ENCODE data around the gene TRIM40.

Gene TRIM40

GRCh38 chr6:30144811-30145210 is 8.9 kb downstream of the TRIM40 start:
- H3K27me3 ChIP-seq (replicated peaks): peaks cover 6% of the 10 kb centered on the region

DNA sequence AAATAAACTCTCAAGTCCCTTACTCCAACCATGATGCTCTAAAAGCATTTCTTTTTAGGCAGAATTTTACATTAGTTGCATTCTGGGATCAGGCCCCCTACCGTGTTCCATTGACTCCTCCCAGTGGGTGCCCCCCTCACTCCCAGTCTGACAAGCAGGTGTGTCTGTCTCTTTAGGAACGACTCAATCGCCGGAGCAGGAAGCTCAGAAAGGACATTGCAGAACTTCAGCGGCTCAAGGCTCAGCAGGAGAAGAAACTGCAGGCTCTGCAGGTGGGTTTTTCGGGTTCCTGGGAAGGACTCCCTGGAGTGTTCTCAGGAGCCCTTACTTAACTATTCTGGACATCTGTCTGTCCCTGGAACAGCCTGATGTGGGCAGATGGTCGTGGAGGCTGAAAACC is 9.9 kb downstream of the TRIM40 start:
- Histone ChIP-seq H3K4me3 (ENCODE audit: low read depth, low read length) (no peak overlapping the region), H3K27me3 (replicated peaks) (peaks cover 6% of the 10 kb centered on the region), H3K36me3 (replicated peaks) (no peaks in the 10 kb centered on the region), H3K27ac (no peak overlapping the region)
- no peak for TF ChIP-seq CTCF (IDR thresholded peaks at IDR 0.05; ENCODE audit: low read depth, low read length, missing control alignments)
- no peak for DNase-seq
- in situ Hi-C loops (cut with HindIII; ENCODE audit: low pct_ligation_motif_present, low sequenced_read_pairs): no loop called here

More at GRCh38 chr6:30144811-30145210, 8.9 kb downstream of the TRIM40 start:
- H3K4me3 ChIP-seq (ENCODE audit: low read depth, low read length): no peak overlapping the region
- DNase-seq: no peak
- no peaks in the 10 kb centered on the region for H3K36me3 ChIP-seq (replicated peaks)
- in situ Hi-C loops (cut with HindIII; ENCODE audit: low pct_ligation_motif_present, low sequenced_read_pairs): no loop called here
- TF ChIP-seq CTCF (IDR thresholded peaks at IDR 0.05; ENCODE audit: low read depth, low read length, missing control alignments): no peak
- no peak overlapping the region for H3K27ac ChIP-seq

DNA sequence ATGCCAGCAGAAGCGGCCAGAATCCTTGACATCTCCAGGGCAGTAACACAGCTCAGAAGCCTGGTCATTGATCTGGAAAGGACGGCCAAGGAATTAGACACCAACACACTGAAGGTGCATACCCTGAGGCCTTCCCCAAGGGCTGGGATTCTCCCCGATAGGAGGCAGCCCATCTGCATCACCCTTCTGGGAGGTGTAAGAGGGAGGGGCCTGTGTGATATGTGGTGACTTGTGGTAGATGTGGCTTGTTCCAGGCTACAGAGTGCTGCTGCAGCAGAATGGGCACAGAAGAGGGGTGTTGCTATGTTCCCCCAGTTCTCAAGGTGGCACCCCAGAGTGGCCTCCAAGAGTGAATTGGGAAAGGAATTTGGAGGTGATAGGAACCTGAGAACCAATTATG is 11.2 kb downstream of the TRIM40 start:
- in situ Hi-C loops (cut with HindIII; ENCODE audit: low pct_ligation_motif_present, low sequenced_read_pairs): no loop called here
- Histone ChIP-seq H3K4me3 (ENCODE audit: low read depth, low read length) (no peak overlapping the region), H3K27me3 (replicated peaks) (peaks cover 6% of the 10 kb centered on the region), H3K36me3 (replicated peaks) (no peaks in the 10 kb centered on the region), H3K27ac (no peak overlapping the region)
- no peak for TF ChIP-seq CTCF (IDR thresholded peaks at IDR 0.05; ENCODE audit: low read depth, low read length, missing control alignments)
- no peak for DNase-seq

GRCh38 chr6:30149234-30149633 is 13.3 kb downstream of the TRIM40 start:
- in situ Hi-C loops (cut with HindIII; ENCODE audit: low pct_ligation_motif_present, low sequenced_read_pairs): no loop called here
- no peak for DNase-seq
- peaks cover 6% of the 10 kb centered on the region for H3K27me3 ChIP-seq (replicated peaks)
- TF ChIP-seq CTCF (IDR thresholded peaks at IDR 0.05; ENCODE audit: low read depth, low read length, missing control alignments): no peak
- no peaks in the 10 kb centered on the region for H3K36me3 ChIP-seq (replicated peaks)
- no peak overlapping the region for H3K27ac ChIP-seq
- no peak overlapping the region for H3K4me3 ChIP-seq (ENCODE audit: low read depth, low read length)

GRCh38 chr6:30149858-30150550 is 14.1 kb downstream of the TRIM40 start:
- no peak for TF ChIP-seq CTCF (IDR thresholded peaks at IDR 0.05; ENCODE audit: low read depth, low read length, missing control alignments)
- no peak for DNase-seq
- in situ Hi-C loops (cut with HindIII; ENCODE audit: low pct_ligation_motif_present, low sequenced_read_pairs): no loop called here

More at GRCh38 chr6:30149858-30150550, 14.1 kb downstream of the TRIM40 start:
- H3K27ac ChIP-seq: no peak overlapping the region
- H3K27me3 ChIP-seq (replicated peaks): no peaks in the 10 kb centered on the region
- H3K36me3 ChIP-seq (replicated peaks): no peaks in the 10 kb centered on the region
- no peak overlapping the region for H3K4me3 ChIP-seq (ENCODE audit: low read depth, low read length)
